GM23248 (cell line): Measurements from ENCODE around the gene ACAA1. TPM values are rescaled to one million over a fixed set of nuclear protein-coding genes. Genes with fewer than 3 reads are reported as not detected.

Experiments used
- DNase-seq: peaks from one replicate; pipeline ENCODE4 v3.0.0-alpha.2; 2015
- H2AFZ ChIP-seq: fragments of 200-600 bp; sonication (generic); 2 replicates; pipeline ENCODE4 v1.6.1; 2016; ENCODE audit warnings: antibody characterized with exemption
- H3F3A ChIP-seq: fragments of 200-600 bp; sonication (generic); 2 replicates; pipeline ENCODE4 v1.6.1; 2016; ENCODE audit warnings: mild to moderate bottlenecking, antibody characterized with exemption, mixed run types; ENCODE audit not compliant: insufficient read depth
- H3K27ac ChIP-seq: fragments of 200-600 bp; sonication (generic); 2 replicates; pipeline ENCODE4 v1.5.1; 2016; ENCODE audit warnings: mild to moderate bottlenecking
- H3K27me3 ChIP-seq: fragments of 200-600 bp; sonication (generic); replicated peaks from 2 replicates; pipeline ENCODE4 v1.6.1; 2016; ENCODE audit warnings: mild to moderate bottlenecking; ENCODE audit not compliant: insufficient read depth
- H3K36me3 ChIP-seq: fragments of 200-600 bp; sonication (generic); 2 replicates; pipeline ENCODE4 v1.6.1; 2016; ENCODE audit warnings: low read depth, mild to moderate bottlenecking
- H3K4me1 ChIP-seq: fragments of 200-600 bp; sonication (generic); 2 replicates; pipeline ENCODE4 v1.6.1; 2016; ENCODE audit warnings: mild to moderate bottlenecking; ENCODE audit not compliant: insufficient read depth
- H3K4me2 ChIP-seq: fragments of 200-600 bp; sonication (generic); one replicate; pipeline ENCODE4 v1.6.1; 2016; ENCODE audit warnings: mild to moderate bottlenecking; ENCODE audit not compliant: unreplicated experiment
- H3K4me3 ChIP-seq: fragments of 200-600 bp; sonication (generic); 2 replicates; pipeline ENCODE4 v1.5.1; 2016; ENCODE audit warnings: mild to moderate bottlenecking
- H3K79me2 ChIP-seq: fragments of 200-600 bp; sonication (generic); 2 replicates; pipeline ENCODE4 v1.6.1; 2016; ENCODE audit warnings: mild to moderate bottlenecking; ENCODE audit not compliant: insufficient read depth
- H3K9ac ChIP-seq: fragments of 200-600 bp; sonication (generic); 2 replicates; pipeline ENCODE4 v1.6.1; 2016; ENCODE audit warnings: mild to moderate bottlenecking
- H3K9me2 ChIP-seq: fragments of 200-600 bp; sonication (generic); 2 replicates; pipeline ENCODE4 v1.6.1; 2016; ENCODE audit warnings: mixed run types, mild to moderate bottlenecking, moderate library complexity; ENCODE audit not compliant: insufficient read depth
- H3K9me3 ChIP-seq: fragments of 200-600 bp; sonication (generic); one replicate; pipeline ENCODE4 v1.6.1; 2017; ENCODE audit warnings: low read depth
- H4K20me1 ChIP-seq: fragments of 200-600 bp; sonication (generic); 2 replicates; pipeline ENCODE4 v1.6.0; 2016; ENCODE audit not compliant: insufficient read depth
- EZH2 ChIP-seq: fragments of 200-600 bp; sonication (generic); IDR thresholded peaks from 2 replicates; pipeline ENCODE4 v1.6.1; 2018; ENCODE audit warnings: antibody characterized with exemption, mild to moderate bottlenecking; ENCODE audit not compliant: insufficient read depth, poor library complexity, severe bottlenecking
- EZH2phosphoT487 ChIP-seq: fragments of 200-600 bp; sonication (generic); IDR thresholded peaks from 2 replicates; pipeline ENCODE4 v1.6.1; 2018; ENCODE audit warnings: antibody characterized with exemption, moderate library complexity, mild to moderate bottlenecking, low read depth; ENCODE audit not compliant: insufficient read depth
- WGBS, 2 experiments: methylation state at CpG; one replicate each; pipeline ENCODE4 v1.1.6; 2015 to 2017; ENCODE audit warnings: low lambda C conversion rate in 2 of 2, low coverage in 1 of 2; ENCODE audit errors: missing lambda C conversion rate in 2 of 2; 5-methylcytosine and 5-hydroxymethylcytosine counted together
- in situ Hi-C: fragments of 300-500 bp; cut with MboI; formaldehyde crosslinking; loops from 2 replicates; pipeline ENCODE4 v1.15.0; 2020
- polyA plus RNA-seq: library from polyadenylated mRNA; unstranded; fragments of >200 nt; fragmentation: Nextera tagmentation; extraction: Ambion mirVana; gene quantifications from 2 replicates; pipeline ENCODE4 v1.2.1, GENCODE V29; 2016
- total RNA-seq: library from RNA; depleted of rRNA; stranded (reverse); fragments of >200 nt; shearing (Covaris generic); gene quantifications from 2 replicates; pipeline ENCODE4 v1.2.3, GENCODE V29; 2014

Gene ACAA1
- total and polyA plus RNA-seq, 2 experiments from 2014 or later: 32.9 to 50.5 TPM

- in situ Hi-C loops: loop anchor here (25.0 kb wide), 1 partner anchor 376 kb away; the partner anchor contains the start of gene EXOG
- Histone ChIP-seq H3K4me2 (no peak overlapping the region), H3K4me1 (no peaks in the 10 kb centered on the region), H3K27ac (no peak overlapping the region), H3K79me2 (no peaks in the 10 kb centered on the region), H3K9me2 (no peaks in the 10 kb centered on the region), H2AFZ (no peak overlapping the region), H3K27me3 (0 out of 2 replicates have a peak, but pooled peaks cover 5% of the 10 kb centered on the region), H3K36me3 (no peaks in the 10 kb centered on the region), H4K20me1 (no peaks in the 10 kb centered on the region), H3K9ac (no peak overlapping the region), H3K9me3 (no peaks in the 10 kb centered on the region), H3F3A (no peaks in the 10 kb centered on the region), H3K4me3 (no peak overlapping the region)
- TF ChIP-seq EZH2phosphoT487 (no peak), EZH2 (no peak)
- WGBS, 2 experiments: 75 to 92% methylated on average over 4 of the region's 4 CpGs
- DNase-seq: no peak
Measured at GRCh38 chr3:38111201-38111600, 25.7 kb downstream of the ACAA1 start.

GRCh38 chr3:38110314-38111050 is 26.4 kb downstream of the ACAA1 start:
- Histone ChIP-seq H2AFZ (no peak overlapping the region), H3K9me3 (no peaks in the 10 kb centered on the region), H3K4me3 (no peak overlapping the region), H4K20me1 (no peaks in the 10 kb centered on the region), H3K79me2 (no peaks in the 10 kb centered on the region), H3K4me2 (no peak overlapping the region), H3K27ac (no peak overlapping the region), H3F3A (no peaks in the 10 kb centered on the region), H3K36me3 (no peaks in the 10 kb centered on the region), H3K9ac (no peak overlapping the region), H3K4me1 (no peaks in the 10 kb centered on the region), H3K9me2 (no peaks in the 10 kb centered on the region), H3K27me3 (0 out of 2 replicates have a peak, but pooled peaks cover 5% of the 10 kb centered on the region)
- in situ Hi-C loops: loop anchor here (25.0 kb wide), 1 partner anchor 377 kb away; the partner anchor contains the start of gene EXOG
- no peak for DNase-seq
- 62 to 69% methylated on average over 6 of the region's 6 CpGs for WGBS, 2 experiments
- TF ChIP-seq EZH2 (no peak), EZH2phosphoT487 (no peak)

GRCh38 chr3:38109580-38110313 is 27.2 kb downstream of the ACAA1 start:
- Histone ChIP-seq H3F3A (no peaks in the 10 kb centered on the region), H3K9me2 (no peaks in the 10 kb centered on the region), H3K27ac (no peak overlapping the region), H2AFZ (no peak overlapping the region), H3K4me1 (no peaks in the 10 kb centered on the region), H3K9ac (no peak overlapping the region), H3K27me3 (0 out of 2 replicates have a peak, but pooled peaks cover 5% of the 10 kb centered on the region), H3K9me3 (no peaks in the 10 kb centered on the region), H3K36me3 (no peaks in the 10 kb centered on the region), H3K4me3 (no peak overlapping the region), H3K4me2 (no peak overlapping the region), H3K79me2 (no peaks in the 10 kb centered on the region), H4K20me1 (no peaks in the 10 kb centered on the region)
- in situ Hi-C loops: loop anchor here (25.0 kb wide), 1 partner anchor 378 kb away; the partner anchor contains the start of gene EXOG
- no peak for TF ChIP-seq EZH2
- TF ChIP-seq EZH2phosphoT487: no peak
- DNase-seq: no peak
- 74 to 76% methylated on average over 17 of the region's 17 CpGs for WGBS, 2 experiments

- 0 out of 2 replicates have a peak, but pooled peaks cover 5% of the 10 kb centered on the region for H3K27me3 ChIP-seq
- H3K9ac ChIP-seq: no peak overlapping the region
- H3F3A ChIP-seq: no peaks in the 10 kb centered on the region
- no peaks in the 10 kb centered on the region for H3K9me2 ChIP-seq
- H3K79me2 ChIP-seq: no peaks in the 10 kb centered on the region
- no peaks in the 10 kb centered on the region for H4K20me1 ChIP-seq
- H3K4me3 ChIP-seq: no peak overlapping the region
- H3K36me3 ChIP-seq: no peaks in the 10 kb centered on the region
- H3K4me1 ChIP-seq: no peaks in the 10 kb centered on the region
- WGBS, 2 experiments: 61 to 69% methylated on average over 11 of the region's 11 CpGs
- no peak for DNase-seq
- no peak overlapping the region for H3K4me2 ChIP-seq
- no peaks in the 10 kb centered on the region for H3K9me3 ChIP-seq
- no peak overlapping the region for H3K27ac ChIP-seq
- no peak overlapping the region for H2AFZ ChIP-seq
- TF ChIP-seq EZH2: no peak
- no peak for TF ChIP-seq EZH2phosphoT487
- in situ Hi-C loops: loop anchor here (25.0 kb wide), 1 partner anchor 378 kb away; the partner anchor contains the start of gene EXOG
Measured at GRCh38 chr3:38108649-38109579, 28.0 kb downstream of the ACAA1 start.
